ENCODE results near the gene PCSK9. TPM values are rescaled to one million over a fixed set of nuclear protein-coding genes. Genes with fewer than 3 reads are reported as not detected.

Gene PCSK9
- total RNA-seq (under 1 TPM in 3 of 5 donors, not detected in 2; 0.30 to 0.38 (median 0.35) TPM), total RNA-seq (0 to 0.07 (median 0) reads per million in 29 experiments)
- not detected for total RNA-seq (2013)

- no peak within 1 kb of the TSS for H3K4me3 Mint-ChIP-seq
- no peaks in the 10 kb centered on the region for H3K36me3 ChIP-seq (ENCODE audit: control insufficient read depth in 2 of 2, extremely low read depth in 1 of 2, insufficient read depth in 1 of 2, low read length in 1 of 2)
- no peaks in the 10 kb centered on the region for H3K9me3 ChIP-seq
- peaks cover 5 to 43% of the 10 kb centered on the region in 2 experiments for H3K27me3 ChIP-seq (replicated peaks in 1 of 2; ENCODE audit: control insufficient read depth in 2 of 2, extremely low read depth in 1 of 2, insufficient read depth in 2 of 2, low read length in 1 of 2)
- ChIA-PET POLR2A (no interaction called here), CTCF (no interaction called here)
- DNase-seq (no peak), ATAC-seq (replicated peaks in 1 of 4) (no peak)
- no peaks in the 10 kb centered on the region for H3K9me3 Mint-ChIP-seq
- H3K4me1 Mint-ChIP-seq, result peaks cover 6 to 7% (median 7%) of the 10 kb centered on the region in 3 donors
- peaks cover 56 to 72% of the 10 kb centered on the region in 2 donors for H3K27me3 Mint-ChIP-seq
- 7% methylated on average over 65 of the region's 67 CpGs for WGBS (ENCODE audit: insufficient coverage)
- H3K36me3 Mint-ChIP-seq, result no peaks in the 10 kb centered on the region
- no peak within 1 kb of the TSS for H3K27ac Mint-ChIP-seq
- H3K4me3 ChIP-seq (ENCODE audit: control insufficient read depth in 1 of 2, extremely low read depth in 1 of 2, low read length in 1 of 2), result no peak within 1 kb of the TSS
- no peaks in the 10 kb centered on the region for H3K4me1 ChIP-seq (ENCODE audit: control insufficient read depth in 1 of 2, extremely low read depth in 1 of 2, insufficient read depth in 2 of 2, low read length in 2 of 2)
- no peak within 1 kb of the TSS for H3K27ac ChIP-seq (ENCODE audit: low read length)
Observed at GRCh38 chr1:55039342-55040082, at the start of gene PCSK9. Gene PCSK9, plus strand, starts transcription at chr1:55039548. Its CDS starts 290 bp downstream, at chr1:55039838.

GRCh38 chr1:54989968-54990810 lies 49.2 kb upstream of the PCSK9 start:
- Histone ChIP-seq H3K27me3 (replicated peaks in 1 of 2; ENCODE audit: control insufficient read depth in 2 of 2, extremely low read depth in 1 of 2, insufficient read depth in 2 of 2, low read length in 1 of 2) (peaks cover 0 to 20% of the 10 kb centered on the region in 2 experiments), H3K9me3 (no peaks in the 10 kb centered on the region), H3K27ac (ENCODE audit: low read length) (no peak overlapping the region), H3K4me3 (ENCODE audit: control insufficient read depth in 1 of 2, extremely low read depth in 1 of 2, low read length in 1 of 2) (no peak overlapping the region), H3K4me1 (ENCODE audit: control insufficient read depth in 1 of 2, extremely low read depth in 1 of 2, insufficient read depth in 2 of 2, low read length in 2 of 2) (peaks cover 0 to 2% of the 10 kb centered on the region in 2 experiments), H3K36me3 (ENCODE audit: control insufficient read depth in 2 of 2, extremely low read depth in 1 of 2, insufficient read depth in 1 of 2, low read length in 1 of 2) (no peaks in the 10 kb centered on the region)
- no peak for DNase-seq
- peaks cover 3 to 4% of the 10 kb centered on the region in 2 donors for H3K27me3 Mint-ChIP-seq
- H3K4me3 Mint-ChIP-seq, result no peak overlapping the region
- ChIA-PET CTCF (interaction anchor here in 1 of 2 donors (1.6 kb wide), 1 partner anchor 45 kb away, joined by 3 read pairs; no protein-coding TSS in a partner anchor), POLR2A (interaction anchor here in 1 of 2 donors (0.6 kb wide), 1 partner anchor 14 kb away, joined by 3 read pairs; no protein-coding TSS in a partner anchor)
- H3K4me1 Mint-ChIP-seq, result peaks cover 2 to 5% (median 4%) of the 10 kb centered on the region in 3 donors
- H3K9me3 Mint-ChIP-seq, result no peaks in the 10 kb centered on the region
- ATAC-seq (replicated peaks in 1 of 4), result no peak
- H3K36me3 Mint-ChIP-seq, result no peaks in the 10 kb centered on the region
- no peak overlapping the region for H3K27ac Mint-ChIP-seq
- 71% methylated on average over 10 of the region's 13 CpGs for WGBS (ENCODE audit: insufficient coverage)

- CTCF ChIA-PET, result interaction anchor here in 1 of 2 donors (1.6 kb wide), 1 partner anchor 46 kb away, joined by 3 read pairs; no protein-coding TSS in a partner anchor
Observed at GRCh38 chr1:54990916-54991315, 48.4 kb upstream of the PCSK9 start.

DNA sequence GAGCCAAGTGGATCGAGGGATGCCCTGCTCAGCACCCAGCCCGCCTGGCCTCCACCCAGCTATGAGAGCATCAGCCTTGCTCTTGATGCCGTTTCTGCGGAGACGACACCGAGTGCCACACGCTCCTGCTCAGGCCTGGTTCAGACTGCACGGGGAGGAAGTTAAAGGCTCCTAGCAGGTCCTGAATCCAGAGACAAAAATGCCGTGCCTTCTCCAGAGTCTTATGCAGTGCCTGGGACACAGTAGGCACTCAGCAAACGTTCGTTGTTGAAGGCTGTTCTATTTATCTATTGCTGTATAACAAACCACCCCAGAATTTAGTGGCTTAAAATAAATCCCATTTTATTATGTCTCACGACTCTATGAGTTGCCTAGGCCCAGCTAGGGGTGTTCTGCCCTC lies 47.4 kb upstream of the PCSK9 start:
- no peaks in the 10 kb centered on the region for H3K36me3 Mint-ChIP-seq
- H3K4me3 Mint-ChIP-seq, result no peak overlapping the region
- H3K27me3 Mint-ChIP-seq, result peaks cover 18 to 22% of the 10 kb centered on the region in 2 donors
- Histone ChIP-seq H3K9me3 (no peaks in the 10 kb centered on the region), H3K27ac (ENCODE audit: low read length) (no peak overlapping the region), H3K4me3 (ENCODE audit: control insufficient read depth in 1 of 2, extremely low read depth in 1 of 2, low read length in 1 of 2) (no peak overlapping the region), H3K36me3 (ENCODE audit: control insufficient read depth in 2 of 2, extremely low read depth in 1 of 2, insufficient read depth in 1 of 2, low read length in 1 of 2) (no peaks in the 10 kb centered on the region), H3K4me1 (ENCODE audit: control insufficient read depth in 1 of 2, extremely low read depth in 1 of 2, insufficient read depth in 2 of 2, low read length in 2 of 2) (peaks cover 0 to 20% of the 10 kb centered on the region in 2 experiments), H3K27me3 (replicated peaks in 1 of 2; ENCODE audit: control insufficient read depth in 2 of 2, extremely low read depth in 1 of 2, insufficient read depth in 2 of 2, low read length in 1 of 2) (peaks cover 0 to 27% of the 10 kb centered on the region in 2 experiments)
- ChIA-PET POLR2A (no interaction called here), CTCF (interaction anchor here in 1 of 2 donors (1.6 kb wide), 1 partner anchor 47 kb away, joined by 3 read pairs; no protein-coding TSS in a partner anchor)
- H3K4me1 Mint-ChIP-seq, result peaks cover 20 to 22% (median 21%) of the 10 kb centered on the region in 3 donors
- 60% methylated on average over 9 of the region's 12 CpGs for WGBS (ENCODE audit: insufficient coverage)
- ATAC-seq (replicated peaks in 1 of 4) (no peak), DNase-seq (no peak)
- H3K9me3 Mint-ChIP-seq, result no peaks in the 10 kb centered on the region
- H3K27ac Mint-ChIP-seq, result no peak overlapping the region

More at GRCh38 chr1:54990916-54991315, 48.4 kb upstream of the PCSK9 start:
- Histone ChIP-seq H3K27me3 (replicated peaks in 1 of 2; ENCODE audit: control insufficient read depth in 2 of 2, extremely low read depth in 1 of 2, insufficient read depth in 2 of 2, low read length in 1 of 2) (peaks cover 0 to 25% of the 10 kb centered on the region in 2 experiments), H3K4me3 (ENCODE audit: control insufficient read depth in 1 of 2, extremely low read depth in 1 of 2, low read length in 1 of 2) (no peak overlapping the region), H3K9me3 (no peaks in the 10 kb centered on the region), H3K27ac (ENCODE audit: low read length) (no peak overlapping the region), H3K36me3 (ENCODE audit: control insufficient read depth in 2 of 2, extremely low read depth in 1 of 2, insufficient read depth in 1 of 2, low read length in 1 of 2) (no peaks in the 10 kb centered on the region), H3K4me1 (ENCODE audit: control insufficient read depth in 1 of 2, extremely low read depth in 1 of 2, insufficient read depth in 2 of 2, low read length in 2 of 2) (peaks cover 0 to 10% of the 10 kb centered on the region in 2 experiments)
- no peak overlapping the region for H3K4me3 Mint-ChIP-seq
- peaks cover 10 to 11% of the 10 kb centered on the region in 2 donors for H3K27me3 Mint-ChIP-seq
- H3K36me3 Mint-ChIP-seq, result no peaks in the 10 kb centered on the region
- ATAC-seq (replicated peaks in 1 of 4) (no peak), DNase-seq (no peak)
- POLR2A ChIA-PET, result no interaction called here
- peaks cover 10 to 12% (median 11%) of the 10 kb centered on the region in 3 donors for H3K4me1 Mint-ChIP-seq
- WGBS (ENCODE audit: insufficient coverage), result no CpG with 5 or more reads among the region's 4 CpGs
- no peaks in the 10 kb centered on the region for H3K9me3 Mint-ChIP-seq
- no peak overlapping the region for H3K27ac Mint-ChIP-seq

GRCh38 chr1:54993140-54993539 lies 46.2 kb upstream of the PCSK9 start:
- no peaks in the 10 kb centered on the region for H3K9me3 ChIP-seq
- no peak for ATAC-seq (replicated peaks in 1 of 4)
- ChIA-PET POLR2A (no interaction called here), CTCF (interaction anchor here in 1 of 2 donors (0.7 to 1.1 kb wide), 2 partner anchors 8 to 42 kb away, joined by 3 read pairs; no protein-coding TSS in a partner anchor)
- WGBS (ENCODE audit: insufficient coverage), result 95% methylated on average over 2 of the region's 6 CpGs
- H3K27ac ChIP-seq (ENCODE audit: low read length), result no peak overlapping the region
- Mint-ChIP-seq H3K27ac (no peak overlapping the region), H3K36me3 (no peaks in the 10 kb centered on the region), H3K4me1 (peaks cover 24 to 26% (median 25%) of the 10 kb centered on the region in 3 donors), H3K27me3 (peaks cover 22 to 32% of the 10 kb centered on the region in 2 donors), H3K4me3 (no peak overlapping the region), H3K9me3 (no peaks in the 10 kb centered on the region)
- peaks cover 2 to 39% of the 10 kb centered on the region in 2 experiments for H3K27me3 ChIP-seq (replicated peaks in 1 of 2; ENCODE audit: control insufficient read depth in 2 of 2, extremely low read depth in 1 of 2, insufficient read depth in 2 of 2, low read length in 1 of 2)
- H3K36me3 ChIP-seq (ENCODE audit: control insufficient read depth in 2 of 2, extremely low read depth in 1 of 2, insufficient read depth in 1 of 2, low read length in 1 of 2), result no peaks in the 10 kb centered on the region
- DNase-seq, result no peak
- H3K4me1 ChIP-seq (ENCODE audit: control insufficient read depth in 1 of 2, extremely low read depth in 1 of 2, insufficient read depth in 2 of 2, low read length in 2 of 2), result peaks cover 0 to 27% of the 10 kb centered on the region in 2 experiments
- no peak overlapping the region for H3K4me3 ChIP-seq (ENCODE audit: control insufficient read depth in 1 of 2, extremely low read depth in 1 of 2, low read length in 1 of 2)
